ENCODE measurements around the gene EXOC4. TPM values are rescaled to one million over a fixed set of nuclear protein-coding genes. Genes with fewer than 3 reads are reported as not detected.

EXOC4 gene
- total and polyA plus RNA-seq, 2 of the 13 experiments (the other 11 are each of a cell fraction or from before 2014, with no cell fraction given), result 22.5 to 39.0 TPM

DNA sequence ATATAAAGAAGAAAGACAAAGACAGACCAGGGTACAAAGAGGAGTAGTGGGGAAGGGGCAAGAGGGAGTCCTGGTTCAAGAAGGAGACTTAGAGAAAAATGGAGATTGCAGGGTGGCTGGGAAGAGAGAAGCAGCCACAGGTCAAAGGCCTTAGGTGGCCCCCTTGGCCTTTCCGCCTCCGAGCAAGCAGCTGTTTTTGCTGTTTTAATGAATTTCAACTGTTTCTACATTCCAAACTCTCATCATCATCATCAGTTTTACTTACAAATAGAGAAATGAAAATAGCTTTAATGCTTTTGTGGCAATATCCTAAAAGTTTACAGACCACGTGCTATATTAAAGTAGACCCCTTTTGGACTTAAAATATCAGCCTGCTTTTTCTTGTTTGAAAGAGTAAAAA is 399.7 kb downstream of the EXOC4 start:
- ATAC-seq, result no peak
- Histone ChIP-seq H3K4me3 (replicated peaks in 1 of 3; ENCODE audit: insufficient read depth in 1 of 3, low read depth in 2 of 3, low read length in 3 of 3) (no peak overlapping the region), H4K20me1 (ENCODE audit: insufficient read depth, low read length) (no peaks in the 10 kb centered on the region), H3K4me2 (ENCODE audit: low read depth, low read length) (no peak overlapping the region), H3K9me3 (ENCODE audit: low read length) (no peaks in the 10 kb centered on the region), H3K4me1 (ENCODE audit: insufficient read depth, low read length) (peaks cover 8% of the 10 kb centered on the region), H3K27me3 (ENCODE audit: control insufficient read depth in 1 of 2, insufficient read depth in 2 of 2, low read length in 2 of 2) (no peaks in the 10 kb centered on the region), H3K79me2 (ENCODE audit: insufficient read depth, low read length) (no peaks in the 10 kb centered on the region), H3K27ac (ENCODE audit: extremely low read length, insufficient read depth, low read length) (no peak overlapping the region), H3K36me3 (replicated peaks in 1 of 2; ENCODE audit: control insufficient read depth in 1 of 2, insufficient read depth in 2 of 2, low read length in 2 of 2) (no peaks in the 10 kb centered on the region), H3K9ac (ENCODE audit: insufficient read depth, low read depth, low read length) (no peak overlapping the region), H2AFZ (ENCODE audit: low read length) (no peak overlapping the region)
- no TSS peak for BruUV-seq (replicated peaks)
- CTCF ChIA-PET (ENCODE audit: low intra/inter-chr PET ratio, low total read pairs), result no interaction called here
- in situ Hi-C loops (cut with HindIII; ENCODE audit: extremely low pct_ligation_motif_present, low pct_unique_long_range_greater_than_20kb) (no loop called here), intact Hi-C loops (cut with micrococcal nuclease; ENCODE audit: unreplicated experiment) (no loop called here)
- POLR2A ChIA-PET, result no interaction called here
- WGBS (ENCODE audit: low lambda C conversion rate), result 97% methylated on average over 3 of the region's 3 CpGs
- FAIRE-seq, result no peak
- no peak for DNase-seq (ENCODE audit: low spot score)
- TF ChIP-seq BORCS8-MEF2B (CRISPR knock-in tag; IDR thresholded peaks at IDR 0.05) (no peak), CCDC6 (CRISPR knock-in tag; IDR thresholded peaks at IDR 0.05) (no peak), ZNF430 (CRISPR knock-in tag; IDR thresholded peaks at IDR 0.05) (no peak), ZNF644 (CRISPR knock-in tag; IDR thresholded peaks at IDR 0.05; ENCODE audit: low read depth) (no peak), ZNF501 (CRISPR knock-in tag; IDR thresholded peaks at IDR 0.05) (no peak), FOXM1 (CRISPR knock-in tag; IDR thresholded peaks at IDR 0.05) (no peak), RFX5 (IDR thresholded peaks at IDR 0.05; ENCODE audit: low read depth, low read length) (no peak)
- TF ChIP-seq, protein P1, sequence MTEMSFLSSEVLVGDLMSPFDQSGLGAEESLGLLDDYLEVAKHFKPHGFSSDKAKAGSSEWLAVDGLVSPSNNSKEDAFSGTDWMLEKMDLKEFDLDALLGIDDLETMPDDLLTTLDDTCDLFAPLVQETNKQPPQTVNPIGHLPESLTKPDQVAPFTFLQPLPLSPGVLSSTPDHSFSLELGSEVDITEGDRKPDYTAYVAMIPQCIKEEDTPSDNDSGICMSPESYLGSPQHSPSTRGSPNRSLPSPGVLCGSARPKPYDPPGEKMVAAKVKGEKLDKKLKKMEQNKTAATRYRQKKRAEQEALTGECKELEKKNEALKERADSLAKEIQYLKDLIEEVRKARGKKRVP (CRISPR knock-in tag; IDR thresholded peaks at IDR 0.05), result no peak

DNA sequence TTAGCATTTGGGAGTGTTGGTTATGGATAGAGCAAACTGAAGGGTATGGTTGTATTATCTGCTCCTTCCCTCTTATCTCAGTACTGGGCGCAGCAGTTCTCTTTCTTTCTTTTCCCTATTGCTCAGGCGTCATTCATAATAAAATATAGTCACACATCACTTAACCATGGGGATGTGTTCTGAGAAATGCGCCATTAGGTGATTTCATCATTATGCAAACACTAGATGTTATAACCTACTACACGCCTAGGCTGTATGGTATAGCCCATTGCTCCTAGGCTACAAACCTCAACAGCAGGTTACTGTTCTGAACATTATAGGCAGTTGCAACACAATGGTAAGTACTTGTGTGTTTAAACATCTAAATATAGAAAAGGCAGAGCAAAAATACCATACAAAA is 401.7 kb downstream of the EXOC4 start:
- Histone ChIP-seq H4K20me1 (ENCODE audit: insufficient read depth, low read length) (no peaks in the 10 kb centered on the region), H3K79me2 (ENCODE audit: insufficient read depth, low read length) (no peaks in the 10 kb centered on the region), H3K36me3 (replicated peaks in 1 of 2; ENCODE audit: control insufficient read depth in 1 of 2, insufficient read depth in 2 of 2, low read length in 2 of 2) (no peaks in the 10 kb centered on the region), H3K27ac (ENCODE audit: extremely low read length, insufficient read depth, low read length) (no peak overlapping the region), H3K9ac (ENCODE audit: insufficient read depth, low read depth, low read length) (no peak overlapping the region), H3K4me1 (ENCODE audit: insufficient read depth, low read length) (peaks cover 8% of the 10 kb centered on the region), H3K9me3 (ENCODE audit: low read length) (no peaks in the 10 kb centered on the region), H3K4me3 (replicated peaks in 1 of 3; ENCODE audit: insufficient read depth in 1 of 3, low read depth in 2 of 3, low read length in 3 of 3) (no peak overlapping the region), H3K4me2 (ENCODE audit: low read depth, low read length) (no peak overlapping the region), H2AFZ (ENCODE audit: low read length) (no peak overlapping the region), H3K27me3 (ENCODE audit: control insufficient read depth in 1 of 2, insufficient read depth in 2 of 2, low read length in 2 of 2) (no peaks in the 10 kb centered on the region)
- in situ Hi-C loops (cut with HindIII; ENCODE audit: extremely low pct_ligation_motif_present, low pct_unique_long_range_greater_than_20kb), result no loop called here
- BruUV-seq (replicated peaks), result no TSS peak
- CTCF ChIA-PET (ENCODE audit: low intra/inter-chr PET ratio, low total read pairs), result no interaction called here
- FAIRE-seq (no peak), DNase-seq (ENCODE audit: low spot score) (no peak), ATAC-seq (no peak)
- WGBS (ENCODE audit: low lambda C conversion rate), result 94% methylated on average over 4 of the region's 4 CpGs
- intact Hi-C loops (cut with micrococcal nuclease; ENCODE audit: unreplicated experiment), result no loop called here
- POLR2A ChIA-PET, result no interaction called here
- TF ChIP-seq ZMYM3 (CRISPR knock-in tag; IDR thresholded peaks at IDR 0.05) (no peak), SRY (CRISPR knock-in tag; IDR thresholded peaks at IDR 0.05) (no peak), THYN1 (CRISPR knock-in tag; IDR thresholded peaks at IDR 0.05; ENCODE audit: borderline replicate concordance, low read depth) (no peak), FOXA3 (CRISPR knock-in tag; IDR thresholded peaks at IDR 0.05) (no peak), ZNF33A (CRISPR knock-in tag; IDR thresholded peaks at IDR 0.05; ENCODE audit: borderline replicate concordance) (no peak), SNAI1 (CRISPR knock-in tag; IDR thresholded peaks at IDR 0.05; ENCODE audit: borderline replicate concordance) (no peak), ZNF44 (CRISPR knock-in tag; IDR thresholded peaks at IDR 0.05) (no peak), PCBP1 (IDR thresholded peaks at IDR 0.05; ENCODE audit: borderline replicate concordance, low read depth, low read length) (no peak), XBP1 (CRISPR knock-in tag; IDR thresholded peaks at IDR 0.05) (no peak), MXD4 (CRISPR knock-in tag; IDR thresholded peaks at IDR 0.05) (no peak), ZSCAN29 (CRISPR knock-in tag; conservative IDR thresholded peaks at IDR 0.05) (no peak), MAFG (CRISPR knock-in tag; IDR thresholded peaks at IDR 0.05) (no peak), PTBP1 (IDR thresholded peaks at IDR 0.05; ENCODE audit: low read depth, low read length, poor library complexity, severe bottlenecking) (no peak), SP5 (CRISPR knock-in tag; IDR thresholded peaks at IDR 0.05; ENCODE audit: borderline replicate concordance, low read depth) (no peak)

Measured in HepG2 (cell line).